K562 (cell line): ENCODE measurements around the gene UPK3A. TPM values are rescaled to one million over a fixed set of nuclear protein-coding genes. Genes with fewer than 3 reads are reported as not detected.

Experiments
- CBFA2T2 ChIP-seq: fragments of 450-650 bp; conservative IDR thresholded peaks from 2 replicates; pipeline ENCODE4 v1.6.1; 2017; ENCODE audit warnings: mild to moderate bottlenecking
- CHD4 ChIP-seq: fragments of 200-600 bp; sonication (generic); IDR thresholded peaks from 3 replicates; pipeline ENCODE4 v1.6.1; 2012; ENCODE audit warnings: low read depth, mild to moderate bottlenecking, mixed read lengths, low read length, inconsistent platforms; ENCODE audit not compliant: insufficient read depth, insufficient replicate concordance, poor library complexity, severe bottlenecking
- FOXO4 ChIP-seq: fragments of 450-650 bp; formaldehyde crosslinking; IDR thresholded peaks from 2 replicates; pipeline ENCODE4 v1.4.0; 2020; ENCODE audit warnings: mild to moderate bottlenecking, moderate library complexity
- HCFC1 ChIP-seq: IDR thresholded peaks from 2 replicates; pipeline ENCODE4 v1.6.1; 2012; ENCODE audit warnings: low read depth, low read length, improper control_type of control experiment
- ID3 ChIP-seq, 2 experiments: fragments of 250-450 bp in 1 of 2; fragments of 450-650 bp in 1 of 2; sonication (Bioruptor Pico) in 1 of 2; IDR thresholded peaks; 2 replicates each; pipeline versions ENCODE4 v1.6.1 to v1.8.0; 2016 to 2021; ENCODE audit warnings: mild to moderate bottlenecking in 2 of 2, moderate library complexity in 2 of 2, missing compliant biosample characterization in 1 of 2, missing genetic modification characterization in 1 of 2
- KHSRP ChIP-seq: fragments of 450-650 bp; IDR thresholded peaks from 2 replicates; pipeline ENCODE4 v1.6.1; 2017
- MYC ChIP-seq, 2 experiments: fragments of 250-450 bp in 1 of 2; sonication (Bioruptor Pico) in 1 of 2; IDR thresholded peaks; 2 replicates each; pipeline versions ENCODE4 v1.5.1 to v1.6.1; 2012 to 2021; ENCODE audit warnings: low read depth in 2 of 2, borderline replicate concordance in 1 of 2, improper control_type of control experiment in 1 of 2, low read length in 1 of 2, mild to moderate bottlenecking in 1 of 2, moderate library complexity in 1 of 2
- NKRF ChIP-seq: fragments of 450-650 bp; IDR thresholded peaks from 2 replicates; pipeline ENCODE4 v1.6.1; 2016; ENCODE audit warnings: borderline replicate concordance
- NR2F6 ChIP-seq: fragments of 450-650 bp; formaldehyde crosslinking; IDR thresholded peaks from 2 replicates; pipeline ENCODE4 v1.4.0; 2020; ENCODE audit warnings: mild to moderate bottlenecking
- RFX1 ChIP-seq: fragments of 450-650 bp; IDR thresholded peaks from 2 replicates; pipeline ENCODE4 v1.6.1; 2016; ENCODE audit warnings: mild to moderate bottlenecking, moderate library complexity
- SAFB2 ChIP-seq: fragments of 200-400 bp; formaldehyde crosslinking; IDR thresholded peaks from 2 replicates; pipeline ENCODE4 v1.6.1; 2018; ENCODE audit warnings: borderline replicate concordance, low read length, low read depth, moderate library complexity; ENCODE audit not compliant: severe bottlenecking
- TEAD1 ChIP-seq, 2 experiments: fragments of 450-650 bp in 1 of 2; sonication (generic) in 1 of 2; formaldehyde crosslinking; IDR thresholded peaks; 2 replicates each; pipeline versions ENCODE4 v1.4.0 to v1.8.0; 2020 to 2022; ENCODE audit warnings: mild to moderate bottlenecking in 2 of 2, missing genetic modification reagents in 1 of 2
- ZFP36 ChIP-seq: fragments of 150-350 bp; IDR thresholded peaks from 2 replicates; pipeline ENCODE4 v1.6.1; 2018; ENCODE audit warnings: low read length, low read depth; ENCODE audit not compliant: partially characterized antibody
- ZNF133 ChIP-seq: fragments of 250-450 bp; sonication (Bioruptor Pico); IDR thresholded peaks from 2 replicates; pipeline ENCODE4 v1.4.0; 2020; ENCODE audit warnings: mild to moderate bottlenecking
- ZNF184 ChIP-seq: sonication (generic); formaldehyde crosslinking; IDR thresholded peaks from 2 replicates; pipeline ENCODE4 v1.5.0; 2020; ENCODE audit warnings: missing genetic modification reagents
- ZNF23 ChIP-seq: fragments of 250-450 bp; sonication (Bioruptor Pico); IDR thresholded peaks from 2 replicates; pipeline ENCODE4 v1.4.0; 2020; ENCODE audit warnings: mild to moderate bottlenecking
- ZNF354B ChIP-seq: fragments of 250-450 bp; sonication (Bioruptor Pico); IDR thresholded peaks from 2 replicates; pipeline ENCODE4 v1.4.0; 2020
- ZNF431 ChIP-seq: sonication (generic); formaldehyde crosslinking; IDR thresholded peaks from 2 replicates; pipeline ENCODE4 v1.8.0; 2022; ENCODE audit warnings: mild to moderate bottlenecking, missing genetic modification reagents
- ZNF740 ChIP-seq, 3 experiments: fragments of 200-800 bp in 1 of 3; sonication (Bioruptor generic) in 1 of 3; sonication (generic) in 1 of 3; formaldehyde crosslinking in 1 of 3; IDR thresholded peaks; 2 replicates each; pipeline versions ENCODE4 v1.6.1 to v1.8.0; 2016 to 2022; ENCODE audit warnings: mild to moderate bottlenecking in 2 of 3, missing compliant biosample characterization in 2 of 3, missing genetic modification characterization in 2 of 3, missing genetic modification reagents in 1 of 3
- ZNF79 ChIP-seq: fragments of 250-450 bp; sonication (Bioruptor Pico); IDR thresholded peaks from 2 replicates; pipeline ENCODE4 v1.4.0; 2020; ENCODE audit warnings: low read depth, mild to moderate bottlenecking, moderate library complexity
- ZZZ3 ChIP-seq: fragments of 450-650 bp; IDR thresholded peaks from 2 replicates; pipeline ENCODE4 v1.6.1; 2016; ENCODE audit warnings: antibody characterized with exemption, mild to moderate bottlenecking, moderate library complexity
- polyA plus RNA-seq, 8 experiments: library from polyadenylated mRNA; depleted of rRNA in 4 of 8; stranded (reverse) in 5 of 8; unstranded in 3 of 8; fragments of >200 nt; fragmentation: Nextera tagmentation in 2 of 8; fragmentation: Illumina TruSeq in 1 of 8; extraction: Ambion mirVana in 2 of 8; extraction: Trizol in 1 of 8; gene quantifications; 2 replicates each; pipeline versions ENCODE4 v1.2.1 to v1.2.3, GENCODE V29; 2011 to 2014; ENCODE audit warnings: inconsistent platforms in 1 of 8, missing spikeins in 1 of 8
- total RNA-seq, 7 experiments: library from RNA; depleted of rRNA in 6 of 7; stranded (reverse); fragments of >200 nt in 6 of 7; fragmentation: Illumina TruSeq in 2 of 7; extraction: Trizol in 2 of 7; gene quantifications; 2 replicates each; pipeline versions ENCODE4 v1.2.1 to v1.2.3, GENCODE V29; 2011 to 2021; ENCODE audit warnings: low replicate concordance in 1 of 7

UPK3A gene
- total and polyA plus RNA-seq, 9 of the 15 experiments (the other 6 are each of a cell fraction or from before 2014, with no cell fraction given), result not detected

- no peak for TF ChIP-seq NKRF
- no peak for TF ChIP-seq ID3 (CRISPR knock-in tag; IDR thresholded peaks at IDR 0.05)
- no peak for TF ChIP-seq ID3 (tag; IDR thresholded peaks at IDR 0.05)
- no peak for TF ChIP-seq ZZZ3
- no peak for TF ChIP-seq ZNF23 (CRISPR knock-in tag)
- TF ChIP-seq ZNF184, result no peak
- no peak for TF ChIP-seq ZNF354B (CRISPR knock-in tag)
- TF ChIP-seq CHD4, result no peak
- TF ChIP-seq RFX1, result no peak
- no peak for TF ChIP-seq TEAD1 (CRISPR knock-in tag; IDR thresholded peaks at IDR 0.05)
- no peak for TF ChIP-seq ZNF133 (CRISPR knock-in tag)
- no peak for TF ChIP-seq NR2F6 (CRISPR knock-in tag)
- no peak for TF ChIP-seq KHSRP
- TF ChIP-seq ZNF740 (CRISPR knock-in tag; IDR thresholded peaks at IDR 0.05), result no peak
- TF ChIP-seq ZNF740 (tag; IDR thresholded peaks at IDR 0.05), result no peak
- TF ChIP-seq HCFC1, result no peak
- no peak for TF ChIP-seq SAFB2
- TF ChIP-seq ZFP36, result no peak
- TF ChIP-seq MYC (IDR thresholded peaks at IDR 0.05; ENCODE audit: low read depth, low read length), result peak; percentile 94
- no peak for TF ChIP-seq MYC (CRISPR knock-in tag; IDR thresholded peaks at IDR 0.05; ENCODE audit: borderline replicate concordance, low read depth)
- no peak for TF ChIP-seq FOXO4 (CRISPR knock-in tag)
- TF ChIP-seq ZNF431, result no peak
- TF ChIP-seq CBFA2T2, result no peak
- no peak for TF ChIP-seq ZNF79 (CRISPR knock-in tag)
Observed at GRCh38 chr22:45263463-45264269, 21.1 kb upstream of the UPK3A start (continued).
